GM19328 (cell line): ENCODE measurements around the gene FAAP100.

ENCODE experiments used
- ATAC-seq: cut with Tn5 transposase; IDR thresholded peaks from one replicate; pipeline ENCODE4 v1.9.1; 2021; ENCODE audit warnings: mild to moderate bottlenecking, moderate library complexity; ENCODE audit not compliant: unreplicated experiment

FAAP100 gene

DNA sequence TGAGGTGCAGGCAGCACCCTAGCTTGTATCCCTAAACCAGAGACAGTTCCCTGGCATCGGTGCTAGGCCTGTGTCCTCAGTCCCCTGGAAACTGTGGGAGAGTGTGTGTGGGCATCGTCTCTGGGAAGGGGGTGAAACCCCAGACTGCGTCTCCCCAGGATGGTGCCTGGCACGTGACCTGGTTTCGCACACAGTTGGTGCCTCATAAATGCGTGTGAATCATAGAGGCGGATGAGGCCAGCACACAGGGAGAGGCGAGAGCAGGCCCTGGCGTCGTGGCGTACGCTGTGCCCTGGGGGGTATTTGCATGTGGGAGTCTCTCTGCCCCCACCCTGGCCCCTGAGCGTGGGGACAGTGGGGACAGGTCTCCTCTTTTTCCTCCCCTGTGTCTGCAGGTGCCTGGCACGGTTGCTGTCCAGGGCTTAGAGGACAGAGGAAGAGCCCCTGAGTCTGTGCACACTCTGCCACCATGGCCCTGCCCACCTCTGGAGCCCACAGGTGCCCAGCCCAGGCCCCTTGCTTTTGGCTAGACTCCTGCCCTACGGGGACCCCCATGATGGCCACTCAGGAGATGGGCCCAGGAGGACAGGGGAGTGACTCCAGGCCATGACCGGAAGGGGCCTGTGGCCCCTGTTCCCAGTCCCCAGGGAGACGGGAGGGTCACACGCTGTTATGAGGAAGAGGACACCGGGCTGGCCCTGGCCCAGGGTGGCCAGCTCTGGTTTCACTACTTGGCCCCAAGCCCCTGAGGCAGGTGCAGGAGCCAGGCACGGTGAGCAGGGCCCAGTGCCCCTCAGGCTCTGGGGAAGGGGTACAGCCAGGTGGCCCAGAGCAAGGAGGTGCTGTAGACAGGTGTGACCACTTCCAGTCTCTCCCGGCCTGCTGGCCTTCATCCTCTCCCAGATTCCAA, 25.2 kb downstream of the FAAP100 start:
- no peak for ATAC-seq

DNA sequence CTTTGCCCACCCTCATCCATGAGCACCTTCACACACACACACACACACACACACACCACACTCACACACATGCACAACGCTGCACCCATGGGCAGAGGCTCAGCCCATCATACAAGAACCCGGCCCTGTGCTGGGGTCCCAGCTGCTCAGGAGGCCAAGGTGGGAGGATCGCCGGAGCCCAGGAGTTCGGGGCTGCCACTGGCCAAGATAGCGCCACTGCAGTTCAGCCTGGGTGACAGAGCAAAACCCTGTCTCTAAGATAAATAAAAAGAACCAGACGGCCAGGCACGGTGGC, 27.3 kb downstream of the FAAP100 start:
- no peak for ATAC-seq

DNA sequence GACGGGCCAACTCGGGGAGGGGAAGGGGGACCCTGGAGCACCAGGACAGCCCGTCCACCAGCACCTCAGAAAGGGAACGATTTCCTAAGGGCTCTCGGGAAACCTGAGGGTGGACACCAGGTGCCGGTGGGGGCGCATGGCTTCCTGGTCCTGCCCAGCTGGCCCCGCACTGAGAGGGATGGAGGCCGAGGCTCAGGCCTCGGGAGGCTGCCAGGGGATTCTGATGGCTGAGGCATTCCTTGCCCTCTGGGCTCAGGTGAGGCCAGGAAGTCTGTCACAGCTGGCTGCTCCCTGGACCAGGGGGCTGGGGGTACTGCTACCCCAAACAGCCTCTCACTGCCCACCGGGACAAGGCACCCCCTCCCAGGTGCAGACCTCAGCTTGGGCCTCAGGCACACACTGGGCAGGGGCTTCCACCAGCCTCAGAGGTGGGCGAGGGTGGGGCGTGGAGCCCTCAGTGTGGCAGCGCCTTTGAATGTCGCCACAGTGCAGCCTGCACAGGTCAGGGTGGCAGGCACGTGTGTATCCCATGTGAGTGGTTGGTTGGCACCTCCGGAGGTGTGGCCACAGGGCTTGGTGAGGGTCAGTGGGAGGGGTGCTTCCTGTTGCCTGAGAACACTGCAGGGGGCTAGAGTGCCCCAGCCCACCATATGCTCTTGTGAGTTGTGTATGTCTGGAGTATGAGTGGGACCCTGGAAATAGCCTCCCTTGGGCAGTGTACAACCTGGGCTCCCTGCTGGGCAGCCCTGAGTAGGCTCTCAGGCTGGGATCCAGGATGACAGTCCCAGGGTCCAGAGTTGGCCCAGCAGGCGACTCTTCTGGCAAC, 27.9 kb downstream of the FAAP100 start:
- ATAC-seq, result no peak

DNA sequence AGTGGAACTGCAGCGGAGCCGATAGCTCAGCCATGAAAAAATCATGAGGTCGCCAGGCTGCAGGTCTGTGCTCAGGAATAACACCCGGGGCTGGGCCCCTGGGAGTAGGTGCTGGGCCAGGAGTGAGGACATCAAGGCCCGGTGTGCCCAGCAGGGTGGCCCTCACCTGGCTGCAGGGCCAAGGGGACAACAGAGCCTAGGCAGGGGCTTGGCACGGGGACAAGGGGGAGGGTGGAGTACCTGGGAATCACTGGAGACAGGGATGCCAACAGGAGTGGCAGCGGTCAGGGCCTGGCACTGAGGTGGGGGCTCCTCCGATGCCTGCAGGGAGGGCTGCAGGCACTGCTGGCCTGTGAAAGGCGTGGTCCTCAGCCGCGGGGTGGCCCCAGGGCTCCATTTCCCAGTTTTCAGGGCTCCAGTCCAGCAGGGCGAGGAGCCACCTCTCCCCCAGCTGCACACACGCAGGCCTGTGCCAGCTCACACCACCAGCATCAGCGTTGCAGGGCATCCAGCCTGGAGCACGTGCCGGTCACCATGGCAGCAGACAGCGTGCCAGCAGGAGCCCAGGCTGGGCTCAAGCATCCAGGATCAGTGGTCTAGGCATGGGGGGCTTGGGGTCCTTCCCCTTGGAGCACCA, 28.6 kb downstream of the FAAP100 start:
- ATAC-seq, result no peak

DNA sequence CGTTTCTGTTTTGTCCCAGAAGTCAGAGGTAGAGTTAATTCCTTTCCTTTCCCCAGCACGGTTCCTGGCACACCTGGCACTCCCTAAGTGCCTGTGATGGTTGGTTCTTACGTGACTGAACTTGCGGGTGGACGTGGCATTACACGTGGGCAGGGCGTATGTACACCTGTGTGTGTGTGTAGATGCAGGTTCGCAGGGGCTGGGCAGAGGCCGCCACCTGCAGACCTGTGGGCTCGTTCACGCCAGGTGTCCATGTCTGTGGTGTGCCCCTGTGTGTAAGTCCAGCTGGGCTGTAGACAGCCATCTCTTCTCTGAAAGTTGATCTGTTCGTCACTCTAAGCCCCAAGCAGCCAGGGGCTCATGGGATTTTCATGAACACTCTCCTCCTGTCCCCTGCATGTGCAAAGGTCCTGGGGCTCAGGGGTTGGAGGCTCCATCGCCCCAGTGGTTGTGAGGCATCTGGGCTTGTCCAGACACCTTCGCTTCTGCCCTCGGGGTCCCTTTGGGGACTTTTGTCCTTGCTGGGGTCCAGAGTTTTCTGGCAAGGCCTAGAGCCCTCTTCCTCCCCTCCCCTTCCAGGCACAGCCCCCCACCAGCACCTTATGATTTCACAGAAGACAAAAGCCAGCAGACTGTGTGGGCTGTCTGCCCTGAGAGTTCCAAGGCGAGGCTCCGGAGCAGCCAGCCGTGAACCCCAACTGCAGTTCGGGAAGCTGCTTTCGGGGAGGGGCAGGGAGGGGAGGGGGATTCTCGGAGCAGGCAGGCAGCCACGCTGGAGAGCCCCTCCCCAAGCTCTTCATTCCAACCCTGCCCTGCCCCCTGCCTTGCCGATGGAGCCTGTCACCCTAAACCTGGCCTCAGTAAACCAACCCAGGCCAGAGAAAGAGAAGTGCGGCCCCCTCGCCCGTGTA, 29.4 kb downstream of the FAAP100 start:
- ATAC-seq, result no peak

DNA sequence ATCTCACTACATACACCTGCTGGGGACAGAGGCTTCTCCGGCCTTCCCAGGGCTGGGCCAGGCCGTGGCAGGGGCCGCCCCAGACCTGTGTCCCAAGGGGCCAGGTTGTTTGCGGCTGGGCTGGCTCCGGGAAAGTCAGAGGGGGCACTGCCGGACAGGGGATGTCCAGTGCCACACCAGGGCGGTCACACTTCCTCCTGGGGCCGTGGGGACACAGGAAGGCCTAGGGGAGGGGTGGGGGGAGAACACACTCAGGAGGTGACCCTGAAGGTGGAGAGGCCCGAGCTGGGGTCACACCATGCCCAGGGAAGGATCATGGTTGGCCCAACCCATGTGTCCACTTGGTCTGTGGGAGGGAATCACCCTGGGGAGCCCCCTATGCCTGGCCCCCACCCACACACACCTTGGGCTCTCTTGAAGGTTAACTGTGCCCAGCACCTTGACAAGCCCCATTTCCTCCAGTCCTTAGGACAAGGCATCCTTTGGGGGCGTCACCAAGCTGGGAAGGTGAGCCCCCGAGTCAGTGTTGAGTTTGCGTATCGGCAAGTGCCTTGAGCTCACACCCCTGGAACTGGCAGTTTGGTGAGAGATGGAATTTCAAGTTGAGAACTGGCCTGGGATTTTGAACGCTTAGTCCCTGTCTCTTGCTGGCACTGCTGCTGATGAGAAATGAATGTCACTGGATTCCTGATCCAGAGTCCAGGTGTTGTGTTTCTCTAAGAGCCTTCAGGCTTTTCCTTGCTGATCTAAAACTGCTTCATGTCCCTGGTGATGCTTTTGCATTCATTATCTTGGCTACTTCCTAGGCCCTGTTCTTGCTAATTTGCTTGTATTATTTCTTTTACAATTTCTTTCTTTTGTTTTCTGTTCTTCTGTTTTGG, 31.9 kb downstream of the FAAP100 start:
- no peak for ATAC-seq

DNA sequence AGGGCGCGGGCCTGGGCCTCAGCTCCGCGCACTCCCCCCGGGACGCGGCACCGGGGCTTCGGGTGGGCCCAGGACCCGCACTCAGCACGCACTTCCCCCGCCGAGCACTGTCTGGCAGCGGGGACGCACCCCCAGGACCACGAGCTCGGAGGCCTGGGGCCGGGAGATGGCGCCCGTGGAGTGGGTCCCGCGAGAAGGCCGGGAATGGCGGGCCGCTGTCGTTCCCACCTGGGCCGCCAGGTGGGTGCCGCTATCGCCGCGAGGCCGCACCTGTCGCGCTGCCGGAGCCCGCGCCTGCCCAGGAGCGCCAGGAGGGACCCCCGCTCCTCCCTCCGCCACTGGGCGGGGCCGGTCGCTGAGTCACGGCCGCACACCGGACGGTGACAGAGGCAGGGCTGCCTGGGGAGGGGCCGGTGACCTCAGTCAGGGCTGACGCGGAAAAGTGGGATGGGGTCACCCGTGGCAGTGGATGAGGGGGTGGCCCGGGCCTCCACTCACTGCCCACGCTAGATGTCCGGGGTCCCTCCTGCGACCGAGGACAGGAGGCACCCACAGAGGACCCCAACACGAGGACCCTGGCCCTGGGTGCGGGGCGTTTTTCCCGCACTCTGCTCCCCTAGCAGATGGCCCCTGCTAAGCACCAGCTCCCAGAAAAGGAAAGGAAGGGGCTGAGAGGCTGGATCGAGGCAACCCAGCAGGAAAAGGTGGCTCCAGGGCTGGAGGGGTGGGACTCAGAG, 32.7 kb downstream of the FAAP100 start:
- no peak for ATAC-seq

DNA sequence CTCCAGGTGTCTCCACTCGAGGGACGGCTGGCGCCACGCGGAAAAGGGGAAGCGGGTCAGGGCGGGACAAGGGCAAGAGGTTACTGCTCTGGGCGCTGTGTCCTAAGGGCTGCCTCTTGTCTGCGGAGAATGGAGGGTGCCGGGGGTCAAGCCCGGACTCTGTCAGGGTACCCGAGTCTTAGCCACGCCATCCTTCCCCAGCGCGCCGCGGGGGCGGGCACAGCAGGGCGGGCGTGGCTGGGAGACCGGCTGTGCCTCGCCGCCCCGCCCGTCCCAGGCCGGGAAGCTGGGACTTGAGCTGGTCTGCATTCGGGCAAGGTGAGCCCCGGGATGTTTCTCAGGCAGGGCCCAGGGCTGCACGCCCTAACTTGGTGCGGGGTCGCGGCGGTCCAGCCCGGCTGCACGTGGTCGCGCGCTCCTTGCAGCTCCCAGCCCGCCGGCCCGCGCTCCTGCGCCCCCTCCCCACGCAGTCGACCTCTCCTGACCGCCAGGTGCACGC, 33.3 kb downstream of the FAAP100 start:
- ATAC-seq, result no peak

DNA sequence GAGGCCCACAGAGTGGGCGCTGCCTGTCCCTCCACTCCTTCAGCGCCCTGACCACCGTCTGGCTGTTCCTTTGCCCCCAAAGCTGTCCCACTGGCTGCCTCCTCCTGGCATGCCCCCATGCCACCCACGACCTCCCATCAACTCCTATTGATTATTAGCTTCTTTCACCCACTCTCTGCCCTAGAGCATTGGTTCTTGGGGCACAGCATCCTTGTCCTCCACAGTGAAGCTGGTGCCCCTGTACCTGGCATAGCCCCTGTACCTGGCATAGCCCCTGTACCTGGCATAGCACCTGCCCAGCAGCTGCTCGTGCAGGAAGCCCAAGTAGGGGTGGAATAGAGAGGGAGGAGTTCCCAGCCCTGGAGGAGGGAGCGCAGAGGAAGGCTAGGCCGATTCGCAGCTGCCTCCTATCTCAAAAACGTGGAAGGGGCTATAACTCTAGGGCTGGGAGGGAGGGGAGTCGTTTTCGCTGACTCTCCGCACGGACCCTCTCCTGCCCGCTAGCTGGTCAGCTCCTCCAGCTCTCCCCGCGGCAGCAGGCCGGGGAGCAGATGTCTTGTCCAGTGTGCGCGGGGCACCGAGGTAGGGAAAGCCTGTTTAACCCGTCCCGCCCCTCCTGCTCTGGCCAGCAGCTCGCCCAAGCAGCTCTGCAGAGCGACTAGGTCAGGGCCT, 33.9 kb downstream of the FAAP100 start:
- no peak for ATAC-seq

DNA sequence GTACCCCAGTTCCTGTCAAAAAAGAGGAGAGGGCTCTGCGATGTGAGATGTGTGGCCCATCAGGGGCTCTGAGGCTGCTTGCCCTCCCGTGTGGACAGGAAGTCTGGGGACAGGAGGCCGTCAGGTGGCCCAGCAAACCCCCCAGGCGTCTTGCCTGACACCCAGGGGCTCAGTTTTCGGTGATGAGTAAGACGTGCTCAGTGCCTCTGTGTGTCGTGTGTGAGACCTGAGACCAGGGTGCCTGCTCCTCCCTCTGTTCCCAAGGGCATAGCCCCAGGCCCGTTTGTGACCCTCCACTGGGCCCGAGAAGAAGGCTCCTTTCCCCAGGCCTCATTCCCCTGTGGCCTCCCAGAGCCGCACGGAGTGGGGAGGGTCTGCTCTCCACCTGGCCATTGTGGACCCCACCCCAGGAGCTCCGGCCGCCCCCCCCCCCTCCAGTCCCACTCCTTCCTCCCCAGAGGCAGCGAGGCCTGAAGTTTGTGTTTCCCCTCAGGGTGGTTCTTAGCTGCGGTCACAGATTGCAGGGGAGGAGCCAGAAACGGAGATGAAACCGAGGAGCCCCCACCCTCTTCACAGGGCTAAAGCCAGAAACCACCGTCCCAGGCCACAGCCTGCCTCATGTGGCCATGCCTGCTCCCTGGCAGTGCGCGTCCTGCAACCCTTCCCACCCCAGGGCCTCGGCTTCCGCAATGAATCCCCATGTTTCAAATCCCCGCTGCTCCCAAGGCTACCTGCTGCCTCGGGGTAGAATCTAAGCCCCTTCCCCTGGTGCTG, 34.6 kb downstream of the FAAP100 start:
- ATAC-seq, result no peak

DNA sequence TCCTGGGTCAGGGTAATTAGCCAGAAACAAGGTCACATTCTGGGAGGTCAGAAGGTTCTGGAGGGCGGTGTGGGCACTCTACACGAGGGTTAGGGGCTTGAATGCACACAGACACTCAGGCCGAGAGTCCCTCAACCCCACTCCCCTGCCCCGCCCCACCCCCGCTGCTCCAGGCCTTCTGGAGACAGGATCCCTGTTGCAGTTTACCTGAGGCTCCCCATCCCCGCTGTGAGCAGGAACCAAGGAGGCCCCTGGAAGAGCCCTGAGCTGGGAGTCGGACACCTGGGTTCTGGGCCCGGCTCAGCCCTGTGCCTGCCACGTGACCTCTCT, 35.2 kb downstream of the FAAP100 start:
- no peak for ATAC-seq

DNA sequence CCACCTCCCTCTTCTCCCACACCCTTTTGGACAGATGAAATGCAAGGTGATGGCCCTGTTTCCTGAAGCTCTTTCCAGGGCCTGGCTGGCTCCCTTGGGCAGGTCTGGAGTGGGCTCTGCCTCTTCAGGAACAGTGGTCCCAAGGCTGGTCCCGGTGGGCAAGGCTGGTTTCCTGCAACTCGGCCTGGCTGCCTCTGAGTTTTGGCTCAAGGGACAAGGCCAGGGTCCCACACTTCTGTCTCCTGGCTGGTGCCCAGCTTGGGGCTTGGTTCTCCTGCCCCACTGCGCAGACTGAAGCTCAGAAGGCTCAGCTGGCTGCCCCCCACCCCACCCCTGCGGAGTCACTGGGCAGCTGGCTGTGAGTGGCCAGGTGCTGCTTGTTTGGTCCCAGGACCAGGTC, 35.7 kb downstream of the FAAP100 start:
- ATAC-seq, result no peak

DNA sequence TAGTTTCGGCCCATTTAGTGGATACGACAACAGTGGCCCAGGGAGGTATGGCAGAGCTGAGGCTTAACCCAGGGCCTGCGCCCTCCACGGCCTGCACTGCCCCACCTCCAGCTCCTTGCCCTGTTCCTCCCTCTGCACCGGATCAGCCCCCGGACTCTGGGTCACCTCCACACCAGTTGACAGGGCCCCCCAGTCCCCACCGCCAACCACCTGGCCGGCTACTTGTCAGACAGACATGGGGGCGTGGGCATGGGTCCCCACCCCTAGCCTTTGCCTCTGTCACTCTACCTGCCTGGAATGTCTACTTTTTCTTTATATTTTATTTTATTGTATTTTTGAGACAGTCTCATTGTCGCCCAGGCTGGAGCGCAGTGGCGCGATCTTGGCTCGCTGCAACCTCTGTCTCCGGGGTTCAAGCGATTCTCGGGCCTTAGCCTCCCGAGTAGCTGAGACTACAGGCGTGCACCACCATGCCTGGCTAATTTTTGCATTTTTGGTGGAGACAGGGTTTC, 36.6 kb downstream of the FAAP100 start:
- no peak for ATAC-seq

DNA sequence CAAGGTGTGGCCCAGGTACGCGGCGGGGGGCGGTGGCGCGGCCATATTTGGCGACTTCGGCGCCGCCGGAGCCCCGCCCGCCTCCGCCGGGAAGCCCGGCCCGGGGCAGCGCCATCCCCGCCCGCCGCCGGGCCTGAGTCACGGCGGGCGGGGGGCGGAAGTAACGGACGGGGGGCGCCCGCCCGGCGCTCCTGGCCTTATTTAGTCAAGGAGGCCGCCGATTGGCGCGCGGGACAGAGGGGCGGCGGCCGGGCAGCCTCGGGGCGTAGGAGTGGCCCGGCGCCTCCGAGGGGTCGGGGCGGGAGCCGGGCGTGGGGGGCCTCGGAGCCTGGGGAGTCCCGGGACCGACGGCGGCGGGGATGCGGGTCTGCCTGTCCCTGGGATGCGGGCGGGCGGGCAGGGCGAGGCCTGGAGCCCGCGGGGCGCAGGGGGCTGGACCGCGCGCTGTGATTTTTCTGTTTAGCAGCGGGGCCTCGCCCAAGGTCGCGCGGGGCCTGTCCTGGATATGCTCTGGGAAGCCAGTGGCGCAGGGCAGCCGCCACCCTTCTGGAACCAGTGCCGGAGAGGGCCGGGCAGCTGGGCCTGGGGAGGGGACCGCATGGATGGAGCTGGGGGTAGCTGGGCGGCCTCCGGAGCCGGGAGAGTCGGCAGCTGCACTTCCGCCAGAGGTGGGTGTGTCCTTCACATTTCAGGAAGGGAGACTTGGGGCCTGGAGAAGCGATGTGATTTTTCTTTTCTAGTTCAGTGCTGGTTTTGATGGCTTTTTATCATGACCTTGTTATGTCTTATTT, 37.2 kb downstream of the FAAP100 start:
- no peak for ATAC-seq

DNA sequence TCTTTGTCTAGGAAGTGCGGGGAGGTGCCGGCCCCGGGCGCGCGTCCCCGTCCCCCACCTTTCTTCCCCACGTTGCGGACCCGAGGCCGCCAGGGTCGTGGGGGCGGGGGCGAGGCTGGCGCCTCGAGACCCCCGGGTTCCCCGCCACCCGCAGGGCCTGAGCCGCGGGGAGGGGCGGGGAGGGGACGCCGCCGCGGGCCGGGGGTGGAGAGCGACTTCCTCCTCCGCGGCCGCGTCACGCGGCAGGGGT, 37.7 kb downstream of the FAAP100 start:
- no peak for ATAC-seq

DNA sequence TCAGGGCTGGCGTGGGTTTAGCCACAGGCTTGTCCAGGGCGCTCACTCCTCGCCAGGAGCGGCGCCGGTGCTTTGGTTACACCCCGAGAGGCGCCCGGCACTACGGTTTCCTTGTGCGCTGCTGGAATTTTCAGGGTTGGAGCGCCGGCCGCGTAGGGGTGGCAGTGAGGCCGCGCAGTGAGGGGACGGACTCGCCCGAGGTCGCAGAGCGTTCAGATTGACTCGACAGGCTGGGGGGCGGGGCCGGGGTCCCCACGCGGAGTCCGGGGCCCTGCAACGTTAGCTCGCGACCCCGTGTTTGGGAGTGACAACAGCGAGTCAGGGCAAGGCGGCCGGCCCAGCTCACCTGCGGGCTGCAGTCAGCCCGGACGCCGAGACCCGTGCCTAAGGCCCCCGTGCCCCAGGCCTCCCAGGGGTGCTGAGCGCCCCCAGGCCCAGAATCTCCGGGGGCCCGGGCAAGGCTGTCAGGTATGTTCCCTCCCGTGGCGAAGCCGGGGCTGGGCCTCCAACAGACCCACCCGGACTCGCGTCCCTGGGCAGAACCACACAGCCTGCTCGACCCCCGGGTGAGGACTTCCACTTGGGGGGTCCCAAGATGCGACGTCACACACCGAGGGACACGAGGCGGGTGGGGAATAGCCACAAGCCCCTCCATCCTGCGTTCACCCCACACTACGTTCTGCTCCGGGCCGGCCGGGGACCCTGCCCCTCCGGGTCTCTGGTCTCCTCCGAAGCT, 38.2 kb downstream of the FAAP100 start:
- no peak for ATAC-seq
